Measurements from ENCODE around the gene CHI3L1. TPM values are rescaled to one million over a fixed set of nuclear protein-coding genes. Genes with fewer than 3 reads are reported as not detected.

CHI3L1 gene
- total RNA-seq, 2 donors from 2014 or later, result 5.4 to 8.2 TPM

DNA sequence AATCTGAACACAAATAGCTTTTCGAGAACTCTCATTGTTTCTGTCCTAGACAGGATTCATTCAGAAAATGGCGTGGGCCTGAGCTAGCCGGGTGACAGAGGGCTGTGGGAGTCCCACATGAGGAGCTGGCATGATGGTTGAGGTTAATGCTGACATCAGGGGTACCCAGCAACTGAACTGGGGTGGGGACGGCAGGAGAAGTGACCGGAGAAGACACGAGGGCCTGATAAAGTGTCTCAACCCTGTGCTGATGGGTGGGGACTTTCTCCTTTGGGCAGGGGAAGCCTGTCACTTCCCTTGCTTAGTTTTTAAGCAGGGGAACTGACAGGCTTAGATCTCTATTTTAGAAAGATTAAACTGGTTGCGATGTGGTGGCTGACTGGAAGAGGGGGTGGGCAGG lies 28.4 kb upstream of the CHI3L1 start:
- Histone ChIP-seq H3K4me3 (no peak overlapping the region), H3K36me3 (replicated peaks in 1 of 2; ENCODE audit: insufficient read depth in 1 of 2, low read depth in 2 of 2) (no peaks in the 10 kb centered on the region), H3K27ac (no peak overlapping the region), H3K27me3 (no peaks in the 10 kb centered on the region), H3K9me3 (no peaks in the 10 kb centered on the region), H3K4me1 (peaks cover 5% of the 10 kb centered on the region)
- DNase-seq (no peak), ATAC-seq (no peak)
- no peak for TF ChIP-seq POLR2A (IDR thresholded peaks at IDR 0.05)
- TF ChIP-seq, protein P1, sequence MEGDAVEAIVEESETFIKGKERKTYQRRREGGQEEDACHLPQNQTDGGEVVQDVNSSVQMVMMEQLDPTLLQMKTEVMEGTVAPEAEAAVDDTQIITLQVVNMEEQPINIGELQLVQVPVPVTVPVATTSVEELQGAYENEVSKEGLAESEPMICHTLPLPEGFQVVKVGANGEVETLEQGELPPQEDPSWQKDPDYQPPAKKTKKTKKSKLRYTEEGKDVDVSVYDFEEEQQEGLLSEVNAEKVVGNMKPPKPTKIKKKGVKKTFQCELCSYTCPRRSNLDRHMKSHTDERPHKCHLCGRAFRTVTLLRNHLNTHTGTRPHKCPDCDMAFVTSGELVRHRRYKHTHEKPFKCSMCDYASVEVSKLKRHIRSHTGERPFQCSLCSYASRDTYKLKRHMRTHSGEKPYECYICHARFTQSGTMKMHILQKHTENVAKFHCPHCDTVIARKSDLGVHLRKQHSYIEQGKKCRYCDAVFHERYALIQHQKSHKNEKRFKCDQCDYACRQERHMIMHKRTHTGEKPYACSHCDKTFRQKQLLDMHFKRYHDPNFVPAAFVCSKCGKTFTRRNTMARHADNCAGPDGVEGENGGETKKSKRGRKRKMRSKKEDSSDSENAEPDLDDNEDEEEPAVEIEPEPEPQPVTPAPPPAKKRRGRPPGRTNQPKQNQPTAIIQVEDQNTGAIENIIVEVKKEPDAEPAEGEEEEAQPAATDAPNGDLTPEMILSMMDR (IDR thresholded peaks at IDR 0.05), result no peak
- intact Hi-C loops (cut with DNase I), result loop anchor here (2.0 to 10.0 kb wide), 2 partner anchors 98 to 170 kb away; no protein-coding TSS in a partner anchor
- 77 to 78% methylated on average over 7 of the region's 7 CpGs for WGBS, 2 donors

DNA sequence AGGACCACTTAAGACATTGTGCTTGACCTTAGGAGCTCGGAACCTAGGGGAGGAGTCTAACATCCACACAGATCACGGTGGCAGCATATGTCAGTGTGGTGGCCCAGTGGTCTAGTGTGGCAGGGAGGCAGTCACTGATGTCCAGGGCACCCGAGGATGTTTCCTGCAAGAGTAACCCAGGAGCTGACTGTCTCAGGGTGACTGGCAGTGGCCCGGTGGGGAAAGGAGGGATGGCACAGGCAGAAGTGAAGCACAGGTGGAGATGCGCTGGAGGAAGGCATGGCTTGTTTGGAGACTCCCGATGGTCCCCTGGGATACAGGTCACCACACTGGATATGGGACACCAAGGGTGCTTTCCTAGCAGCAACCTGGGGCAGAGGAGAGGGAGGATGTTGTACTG lies 26.6 kb upstream of the CHI3L1 start:
- H3K27me3 ChIP-seq, result no peaks in the 10 kb centered on the region
- H3K36me3 ChIP-seq (replicated peaks in 1 of 2; ENCODE audit: insufficient read depth in 1 of 2, low read depth in 2 of 2), result no peaks in the 10 kb centered on the region
- intact Hi-C loops (cut with DNase I), result loop anchor here (10.0 kb wide), 1 partner anchor 168 kb away; no protein-coding TSS in a partner anchor
- no peaks in the 10 kb centered on the region for H3K9me3 ChIP-seq
- peaks cover 5% of the 10 kb centered on the region for H3K4me1 ChIP-seq
- no peak overlapping the region for H3K4me3 ChIP-seq
- DNase-seq (no peak), ATAC-seq (no peak)
- WGBS, 2 donors, result 61 to 76% methylated on average over 6 of the region's 6 CpGs
- no peak for TF ChIP-seq POLR2A (IDR thresholded peaks at IDR 0.05)
- TF ChIP-seq, protein P1 (IDR thresholded peaks at IDR 0.05), result no peak
- H3K27ac ChIP-seq, result no peak overlapping the region

DNA sequence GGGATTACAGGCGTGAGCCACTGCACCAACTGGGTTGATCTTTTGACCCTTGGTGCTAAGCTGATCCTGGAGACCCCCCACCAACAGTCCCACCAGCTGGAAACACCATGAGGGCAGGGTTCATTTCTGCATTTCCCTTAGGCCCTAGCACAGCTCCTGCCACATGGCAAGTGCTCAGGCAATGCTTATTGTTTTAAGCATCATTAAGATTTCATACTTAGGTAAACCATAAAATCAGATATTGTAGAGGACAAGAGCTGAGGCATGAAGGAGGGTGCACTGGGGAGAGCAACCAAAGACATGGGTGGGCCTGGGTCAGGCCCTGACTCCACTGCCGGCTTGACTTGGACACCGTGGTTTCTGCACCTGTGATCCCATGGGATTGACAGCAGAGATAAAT lies 25.3 kb upstream of the CHI3L1 start:
- ATAC-seq, result no peak
- no peak overlapping the region for H3K27ac ChIP-seq

DNA sequence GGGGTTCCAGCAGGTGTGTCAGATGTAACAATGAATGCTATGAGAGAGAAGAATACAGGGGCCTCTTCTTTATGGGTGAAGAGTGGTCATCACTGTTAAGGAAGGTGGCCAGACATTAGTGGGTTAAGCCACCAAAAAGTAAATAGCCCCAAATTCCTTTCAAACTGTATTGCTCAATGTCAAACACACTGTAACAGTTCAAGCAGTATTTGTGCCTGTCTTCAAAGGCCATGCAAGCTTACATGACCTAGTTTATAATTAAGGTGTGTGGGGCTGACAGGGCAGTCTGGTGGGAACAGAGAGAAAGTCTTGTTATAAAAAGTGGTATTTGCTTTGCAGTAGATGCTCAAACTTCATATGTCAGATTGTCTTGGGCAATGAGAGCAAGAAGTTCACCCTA lies 24.5 kb upstream of the CHI3L1 start:
- H3K27me3 ChIP-seq, result no peaks in the 10 kb centered on the region
- TF ChIP-seq POLR2A (IDR thresholded peaks at IDR 0.05), result no peak
- TF ChIP-seq, protein P1 (IDR thresholded peaks at IDR 0.05), result no peak
- H3K4me3 ChIP-seq, result no peak overlapping the region
- intact Hi-C loops (cut with DNase I), result loop anchor here (10.0 kb wide), 1 partner anchor 166 kb away; no protein-coding TSS in a partner anchor
- no peaks in the 10 kb centered on the region for H3K9me3 ChIP-seq
- peaks cover 2% of the 10 kb centered on the region for H3K4me1 ChIP-seq
- ATAC-seq (no peak), DNase-seq (no peak)
- H3K27ac ChIP-seq, result no peak overlapping the region
- no peaks in the 10 kb centered on the region for H3K36me3 ChIP-seq (replicated peaks in 1 of 2; ENCODE audit: insufficient read depth in 1 of 2, low read depth in 2 of 2)

More for the DNA sequence above, 25.3 kb upstream of the CHI3L1 start:
- intact Hi-C loops (cut with DNase I), result loop anchor here (10.0 kb wide), 1 partner anchor 167 kb away; no protein-coding TSS in a partner anchor
- H3K4me3 ChIP-seq, result no peak overlapping the region
- no peak for TF ChIP-seq POLR2A (IDR thresholded peaks at IDR 0.05)
- TF ChIP-seq, protein P1 (IDR thresholded peaks at IDR 0.05), result no peak
- 84 to 93% methylated on average over 3 of the region's 3 CpGs for WGBS, 2 donors
- H3K36me3 ChIP-seq (replicated peaks in 1 of 2; ENCODE audit: insufficient read depth in 1 of 2, low read depth in 2 of 2), result no peaks in the 10 kb centered on the region
- peaks cover 5% of the 10 kb centered on the region for H3K4me1 ChIP-seq
- H3K27me3 ChIP-seq, result no peaks in the 10 kb centered on the region
- DNase-seq, result no peak
- H3K9me3 ChIP-seq, result no peaks in the 10 kb centered on the region

DNA sequence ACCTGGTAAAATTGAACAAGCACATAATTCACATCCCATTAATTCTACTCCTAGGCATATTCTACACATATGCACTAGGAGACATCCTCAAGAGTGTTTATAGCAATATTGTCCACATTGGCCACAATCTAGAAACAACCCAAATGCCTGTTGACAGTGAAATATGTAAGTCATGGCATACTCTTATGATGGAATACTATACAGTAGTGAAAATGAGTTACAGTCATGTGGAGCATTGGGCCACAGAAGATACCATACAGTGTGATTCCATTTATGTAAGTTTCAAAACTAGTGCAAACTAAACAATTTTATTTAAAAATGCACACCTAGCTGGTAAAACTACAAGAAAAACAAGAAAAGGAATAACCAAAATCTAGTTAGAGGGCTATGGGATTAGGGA lies 23.8 kb upstream of the CHI3L1 start:
- Histone ChIP-seq H3K9me3 (no peaks in the 10 kb centered on the region), H3K27me3 (no peaks in the 10 kb centered on the region), H3K4me1 (no peaks in the 10 kb centered on the region), H3K27ac (no peak overlapping the region), H3K36me3 (replicated peaks in 1 of 2; ENCODE audit: insufficient read depth in 1 of 2, low read depth in 2 of 2) (no peaks in the 10 kb centered on the region), H3K4me3 (no peak overlapping the region)
- ATAC-seq (no peak), DNase-seq (no peak)
- no peak for TF ChIP-seq POLR2A (IDR thresholded peaks at IDR 0.05)
- TF ChIP-seq, protein P1 (IDR thresholded peaks at IDR 0.05), result no peak
- intact Hi-C loops (cut with DNase I), result loop anchor here (10.0 kb wide), 1 partner anchor 166 kb away; no protein-coding TSS in a partner anchor
